Caco-2 (cell line): ENCODE data around the gene ZYX. TPM values are rescaled to one million over a fixed set of nuclear protein-coding genes. Genes with fewer than 3 reads are reported as not detected.

Experiments used
- BruUV-seq: library from RNA; stranded (reverse); fragments of 400-500 nt; replicated peaks from 2 replicates; lab custom pipeline; 2021; lab: Mats Ljungman, UMichigan
- CTCF ChIA-PET: fragments of 300-600 bp; sonication (Branson Sonifier 250); formaldehyde crosslinking; loops from one replicate; lab custom pipeline; 2022; ENCODE audit warnings: antibody characterized with exemption; lab: Charles Lee
- POLR2A ChIA-PET: fragments of 300-600 bp; sonication (Branson Sonifier 250); formaldehyde crosslinking; loops from one replicate; lab custom pipeline; 2022; ENCODE audit warnings: antibody characterized with exemption; lab: Charles Lee
- DNase-seq, 2 experiments: peaks; one replicate each; pipeline versions ENCODE4 v3.0.0 to v3.0.0-alpha.2; 2020 to 2022
- H3K27me3 ChIP-seq: replicated peaks from 2 replicates; pipeline ENCODE4 v1.6.0; 2011; ENCODE audit warnings: low read length; ENCODE audit not compliant: control insufficient read depth, insufficient read depth
- H3K36me3 ChIP-seq: 2 replicates; pipeline ENCODE4 v1.5.1; 2011; ENCODE audit warnings: low read length; ENCODE audit not compliant: control insufficient read depth, insufficient read depth
- H3K4me1 ChIP-seq: fragments of 250-450 bp; sonication (Bioruptor Pico); 2 replicates; pipeline ENCODE4 v1.5.1; 2020; ENCODE audit warnings: mild to moderate bottlenecking
- H3K4me3 ChIP-seq: 2 replicates; pipeline ENCODE4 v1.5.1; 2011; ENCODE audit warnings: low read depth, mild to moderate bottlenecking, control low read depth, low read length
- H3K9me3 ChIP-seq: fragments of 250-450 bp; sonication (Bioruptor Pico); 2 replicates; pipeline ENCODE4 v1.5.1; 2020; ENCODE audit warnings: mild to moderate bottlenecking, moderate library complexity
- H3K27ac Mint-ChIP-seq: one replicate; pipeline ENCODE4 v1.8.0; 2022; ENCODE audit warnings: mixed read lengths; ENCODE audit not compliant: unreplicated experiment
- H3K27me3 Mint-ChIP-seq: one replicate; pipeline ENCODE4 v1.8.0; 2022; ENCODE audit warnings: mixed read lengths; ENCODE audit not compliant: insufficient read depth, unreplicated experiment
- H3K36me3 Mint-ChIP-seq: one replicate; pipeline ENCODE4 v1.8.0; 2022; ENCODE audit warnings: mild to moderate bottlenecking, mixed read lengths; ENCODE audit not compliant: insufficient read depth, unreplicated experiment
- H3K4me1 Mint-ChIP-seq: one replicate; pipeline ENCODE4 v1.8.0; 2022; ENCODE audit warnings: low read depth, mixed read lengths; ENCODE audit not compliant: unreplicated experiment
- H3K4me3 Mint-ChIP-seq: one replicate; pipeline ENCODE4 v1.8.0; 2022; ENCODE audit warnings: mild to moderate bottlenecking, moderate library complexity, mixed read lengths; ENCODE audit not compliant: unreplicated experiment
- H3K9me3 Mint-ChIP-seq: one replicate; pipeline ENCODE4 v1.8.0; 2022; ENCODE audit warnings: mixed read lengths; ENCODE audit not compliant: unreplicated experiment
- intact Hi-C: fragments of 100-400 bp; cut with micrococcal nuclease; formaldehyde crosslinking; loops from one replicate; pipeline ENCODE4 v1.10.0; 2022; ENCODE audit not compliant: unreplicated experiment
- total RNA-seq: library from RNA; stranded (reverse); gene quantifications from 2 replicates; pipeline ENCODE4 v1.2.3, GENCODE V29; 2022
- TF ChIP-seq, protein P1 (sequence below), 2 experiments: fragments of 200-600 bp in 1 of 2; IDR thresholded peaks; 1 replicate in 1 of 2; 2 replicates in 1 of 2; pipeline versions ENCODE4 v1.5.1 to v1.8.0; 2011 to 2022; ENCODE audit warnings: antibody characterized with exemption in 1 of 2, control low read depth in 1 of 2, inconsistent platforms in 1 of 2, low read depth in 1 of 2, low read length in 1 of 2, mild to moderate bottlenecking in 1 of 2, moderate library complexity in 1 of 2; ENCODE audit not compliant: insufficient read depth in 1 of 2, severe bottlenecking in 1 of 2, unreplicated experiment in 1 of 2

The ZYX gene
- total RNA-seq, 1 experiment from 2014 or later, result 147 TPM

GRCh38 chr7:143408686-143409561, 27.8 kb downstream of the ZYX start, which contains the start of gene EPHA1:
Gene EPHA1, minus strand, starts transcription at chr7:143408856. Its CDS starts 51 bp downstream, at chr7:143408805.
- Mint-ChIP-seq H3K27ac (peak within 1 kb of the TSS; percentile 86), H3K9me3 (no peaks in the 10 kb centered on the region), H3K27me3 (no peaks in the 10 kb centered on the region), H3K4me3 (peak within 1 kb of the TSS; percentile 86), H3K4me1 (peaks cover 68% of the 10 kb centered on the region), H3K36me3 (peaks cover 19% of the 10 kb centered on the region)
- intact Hi-C loops, result loop anchor here (1.0 to 5.0 kb wide), 4 partner anchors 22 to 168 kb away; no protein-coding TSS in a partner anchor
- peak; percentile 86 to 88 for DNase-seq
- ChIA-PET POLR2A (interaction anchor here (0.7 to 1.5 kb wide), 4 partner anchors 13 to 113 kb away, joined by 3 to 4 read pairs (median 3); no protein-coding TSS in a partner anchor), CTCF (interaction anchor here (0.6 to 2.0 kb wide), 12 partner anchors 21 to 1271 kb away, joined by 3 to 6 read pairs (median 3); partner anchors contain the start of gene FAM131B)
- no peaks in the 10 kb centered on the region for H3K9me3 ChIP-seq
- peak within 1 kb of the TSS; percentile 59 for H3K4me3 ChIP-seq
- peaks cover 49% of the 10 kb centered on the region for H3K4me1 ChIP-seq
- BruUV-seq, result no TSS peak
- peaks cover 1% of the 10 kb centered on the region; the same call in 1 of the 2 replicates for H3K36me3 ChIP-seq
- H3K27me3 ChIP-seq, result no peaks in the 10 kb centered on the region
- TF ChIP-seq, protein P1, sequence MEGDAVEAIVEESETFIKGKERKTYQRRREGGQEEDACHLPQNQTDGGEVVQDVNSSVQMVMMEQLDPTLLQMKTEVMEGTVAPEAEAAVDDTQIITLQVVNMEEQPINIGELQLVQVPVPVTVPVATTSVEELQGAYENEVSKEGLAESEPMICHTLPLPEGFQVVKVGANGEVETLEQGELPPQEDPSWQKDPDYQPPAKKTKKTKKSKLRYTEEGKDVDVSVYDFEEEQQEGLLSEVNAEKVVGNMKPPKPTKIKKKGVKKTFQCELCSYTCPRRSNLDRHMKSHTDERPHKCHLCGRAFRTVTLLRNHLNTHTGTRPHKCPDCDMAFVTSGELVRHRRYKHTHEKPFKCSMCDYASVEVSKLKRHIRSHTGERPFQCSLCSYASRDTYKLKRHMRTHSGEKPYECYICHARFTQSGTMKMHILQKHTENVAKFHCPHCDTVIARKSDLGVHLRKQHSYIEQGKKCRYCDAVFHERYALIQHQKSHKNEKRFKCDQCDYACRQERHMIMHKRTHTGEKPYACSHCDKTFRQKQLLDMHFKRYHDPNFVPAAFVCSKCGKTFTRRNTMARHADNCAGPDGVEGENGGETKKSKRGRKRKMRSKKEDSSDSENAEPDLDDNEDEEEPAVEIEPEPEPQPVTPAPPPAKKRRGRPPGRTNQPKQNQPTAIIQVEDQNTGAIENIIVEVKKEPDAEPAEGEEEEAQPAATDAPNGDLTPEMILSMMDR (IDR thresholded peaks at IDR 0.05; ENCODE audit: insufficient read depth in 1 of 2, low read depth in 1 of 2, low read length in 1 of 2, severe bottlenecking in 1 of 2, unreplicated experiment in 1 of 2), result peak; percentile 68 to 87

GRCh38 chr7:143410521-143411004, 29.4 kb downstream of the ZYX start:
- no peaks in the 10 kb centered on the region for H3K9me3 ChIP-seq
- TF ChIP-seq, protein P1 (IDR thresholded peaks at IDR 0.05; ENCODE audit: insufficient read depth in 1 of 2, low read depth in 1 of 2, low read length in 1 of 2, severe bottlenecking in 1 of 2, unreplicated experiment in 1 of 2), result no peak
- Mint-ChIP-seq H3K4me3 (no peak overlapping the region), H3K4me1 (peaks cover 73% of the 10 kb centered on the region), H3K27ac (peak overlapping the region; percentile 16), H3K36me3 (peaks cover 12% of the 10 kb centered on the region), H3K9me3 (no peaks in the 10 kb centered on the region), H3K27me3 (no peaks in the 10 kb centered on the region)
- H3K4me1 ChIP-seq, result peaks cover 49% of the 10 kb centered on the region
- POLR2A ChIA-PET, result no interaction called here
- BruUV-seq, result no TSS peak
- CTCF ChIA-PET, result no interaction called here
- H3K27me3 ChIP-seq, result no peaks in the 10 kb centered on the region
- intact Hi-C loops, result no loop called here
- no peak for DNase-seq
- no peaks in the 10 kb centered on the region for H3K36me3 ChIP-seq
- no peak overlapping the region for H3K4me3 ChIP-seq

DNA sequence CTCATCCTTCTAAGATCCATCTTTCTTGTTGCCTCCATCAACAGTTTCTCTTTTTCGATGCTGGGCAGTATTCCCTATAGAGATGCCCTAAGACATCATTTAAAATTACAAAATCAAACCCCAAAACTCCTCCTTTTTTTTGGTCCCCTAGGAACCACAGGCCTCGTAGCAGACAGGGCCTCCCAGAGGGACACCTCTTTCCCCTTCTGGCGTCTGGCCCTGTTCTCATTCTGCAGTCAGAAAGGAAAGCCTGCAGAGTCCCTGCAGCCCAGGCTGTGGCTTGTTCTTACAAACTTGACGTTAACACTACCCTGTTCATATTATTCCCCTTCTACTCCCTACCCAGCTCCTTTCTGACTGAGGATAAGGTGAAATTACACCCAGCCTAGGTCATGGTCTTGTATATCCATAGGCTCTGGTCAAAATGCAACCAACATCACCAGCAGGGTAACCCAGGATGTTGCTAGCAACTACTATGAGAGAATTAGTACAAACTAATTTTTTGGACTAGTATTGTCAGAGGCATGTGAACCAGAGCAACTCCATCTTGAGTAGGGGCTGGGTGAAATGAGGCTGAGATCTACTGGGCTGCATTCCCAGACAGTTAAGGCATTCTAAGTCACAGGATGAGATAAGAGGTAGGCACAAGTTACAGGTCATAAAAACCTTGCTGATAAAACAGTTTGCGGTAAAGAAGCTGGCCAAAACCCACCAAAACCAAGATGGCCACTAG, 31.0 kb downstream of the ZYX start:
- POLR2A ChIA-PET, result interaction anchor here (0.6 kb wide), 1 partner anchor 1314 kb away, joined by 3 read pairs; no protein-coding TSS in a partner anchor
- H3K9me3 Mint-ChIP-seq, result no peaks in the 10 kb centered on the region
- TF ChIP-seq, protein P1 (IDR thresholded peaks at IDR 0.05; ENCODE audit: insufficient read depth in 1 of 2, low read depth in 1 of 2, low read length in 1 of 2, severe bottlenecking in 1 of 2, unreplicated experiment in 1 of 2), result no peak
- no peaks in the 10 kb centered on the region for H3K27me3 Mint-ChIP-seq
- Histone ChIP-seq H3K4me3 (no peak overlapping the region), H3K4me1 (peaks cover 42% of the 10 kb centered on the region), H3K27me3 (no peaks in the 10 kb centered on the region), H3K9me3 (no peaks in the 10 kb centered on the region), H3K36me3 (no peaks in the 10 kb centered on the region)
- peaks cover 9% of the 10 kb centered on the region for H3K36me3 Mint-ChIP-seq
- DNase-seq, result no peak
- H3K4me1 Mint-ChIP-seq, result peaks cover 70% of the 10 kb centered on the region
- no peak overlapping the region for H3K4me3 Mint-ChIP-seq
- intact Hi-C loops, result no loop called here
- CTCF ChIA-PET, result interaction anchor here (0.6 kb wide), 1 partner anchor 32 kb away, joined by 6 read pairs; no protein-coding TSS in a partner anchor
- BruUV-seq, result no TSS peak
- no peak overlapping the region for H3K27ac Mint-ChIP-seq
